Stomach (tissue), 9 donors: Measurements from ENCODE around the gene HLA-DQB1. TPM values are rescaled to one million over a fixed set of nuclear protein-coding genes. Genes with fewer than 3 reads are reported as not detected.

Source experiments
- DNase-seq, 2 donors: peaks; one replicate each; pipeline versions ENCODE4 v3.0.0 to v3.0.0-alpha.2; 2013 to 2019
- H3K27ac ChIP-seq, 5 donors: fragments of 200-600 bp in 4 of 5; sonication (generic) in 4 of 5; one replicate each; pipeline ENCODE4 v1.5.1; 2013 to 2019; ENCODE audit warnings: mild to moderate bottlenecking in 1 of 5, moderate library complexity in 1 of 5
- H3K27me3 ChIP-seq, 3 donors: fragments of 200-600 bp; sonication (generic); one replicate each; pipeline ENCODE4 v1.5.1; 2017 to 2019; ENCODE audit warnings: mixed run types in 1 of 3
- H3K36me3 ChIP-seq, 4 donors: fragments of 200-600 bp; sonication (generic); 1 replicate in 3 of 4; 2 replicates in 1 of 4; pipeline ENCODE4 v1.5.1; 2016 to 2019
- H3K4me1 ChIP-seq, 4 donors: fragments of 200-600 bp; sonication (generic); one replicate each; pipeline ENCODE4 v1.5.1; 2016 to 2019
- H3K4me3 ChIP-seq, 4 donors: fragments of 200-600 bp; sonication (generic) in 3 of 4; one replicate each; pipeline ENCODE4 v1.5.1; 2016 to 2019; ENCODE audit warnings: mild to moderate bottlenecking in 1 of 4
- H3K9me3 ChIP-seq, 4 donors: fragments of 200-600 bp; sonication (generic); one replicate each; pipeline ENCODE4 v1.5.1; 2016 to 2019
- EP300 ChIP-seq: sonication (generic); formaldehyde crosslinking; IDR thresholded peaks from one replicate; pipeline ENCODE4 v1.6.1; 2017; ENCODE audit warnings: antibody characterized with exemption
- POLR2A ChIP-seq, 4 donors: fragments of 450-650 bp; IDR thresholded peaks; one replicate each; pipeline ENCODE4 v1.6.1; 2016; ENCODE audit warnings: antibody characterized with exemption in 4 of 4, control low read depth in 2 of 4, mild to moderate bottlenecking in 1 of 4, moderate library complexity in 1 of 4
- POLR2AphosphoS5 ChIP-seq, 3 donors: sonication (generic); formaldehyde crosslinking; IDR thresholded peaks; one replicate each; pipeline ENCODE4 v1.6.1; 2016; ENCODE audit warnings: antibody characterized with exemption in 3 of 3
- WGBS, 5 donors: extraction: QIAGEN DNeasy Blood & Tissue Kit in 3 of 5; methylation state at CpG; one replicate each; pipeline versions ENCODE4 v1.1.5 to v1.1.7; 2013 to 2018; 5-methylcytosine and 5-hydroxymethylcytosine counted together
- intact Hi-C: fragments of 100-400 bp; cut with DNase I; formaldehyde crosslinking; loops from one replicate; pipeline ENCODE4 v1.15.1; 2023; ENCODE audit warnings: low total_unique reads
- polyA plus RNA-seq, 3 donors: library from polyadenylated mRNA; stranded (reverse); fragments of 200-250 nt; gene quantifications; one replicate each; pipeline ENCODE4 v1.2.3, GENCODE V29; 2013
- total RNA-seq, 5 donors: library from RNA; depleted of rRNA; stranded (reverse); fragments of >200 nt; gene quantifications; one replicate each; pipeline versions ENCODE4 v1.1.0 to v1.2.3, GENCODE V29; 2014 to 2016
- TF ChIP-seq, protein P1 (sequence below), 7 experiments: fragments of 450-650 bp in 4 of 7; fragments of 200-600 bp in 3 of 7; sonication (generic) in 3 of 7; IDR thresholded peaks; one replicate each; pipeline ENCODE4 v1.5.1; 2016 to 2019; ENCODE audit warnings: antibody characterized with exemption in 7 of 7, control low read depth in 2 of 7, mild to moderate bottlenecking in 1 of 7
- donor health status: healthy with polysubstance abuse.
- donor health status: Bipolar disorder and iron deficiency.
- donor health status: healthy.

Gene HLA-DQB1
- total and polyA plus RNA-seq, 8 donors = 2.0 to 94.5 (median 21.4) TPM; not detected in 2

- no peaks in the 10 kb centered on the region for H3K27me3 ChIP-seq
- WGBS, 5 donors = 36 to 96% (median 95%) methylated on average over 1 of the region's 1 CpG
- no peak for DNase-seq
- H3K27ac ChIP-seq = no peak overlapping the region
- no peaks in the 10 kb centered on the region for H3K4me1 ChIP-seq
- H3K4me3 ChIP-seq = no peak overlapping the region
- no peak for TF ChIP-seq POLR2AphosphoS5 (IDR thresholded peaks at IDR 0.05)
- TF ChIP-seq POLR2A (IDR thresholded peaks at IDR 0.05) = no peak
- TF ChIP-seq, protein P1, sequence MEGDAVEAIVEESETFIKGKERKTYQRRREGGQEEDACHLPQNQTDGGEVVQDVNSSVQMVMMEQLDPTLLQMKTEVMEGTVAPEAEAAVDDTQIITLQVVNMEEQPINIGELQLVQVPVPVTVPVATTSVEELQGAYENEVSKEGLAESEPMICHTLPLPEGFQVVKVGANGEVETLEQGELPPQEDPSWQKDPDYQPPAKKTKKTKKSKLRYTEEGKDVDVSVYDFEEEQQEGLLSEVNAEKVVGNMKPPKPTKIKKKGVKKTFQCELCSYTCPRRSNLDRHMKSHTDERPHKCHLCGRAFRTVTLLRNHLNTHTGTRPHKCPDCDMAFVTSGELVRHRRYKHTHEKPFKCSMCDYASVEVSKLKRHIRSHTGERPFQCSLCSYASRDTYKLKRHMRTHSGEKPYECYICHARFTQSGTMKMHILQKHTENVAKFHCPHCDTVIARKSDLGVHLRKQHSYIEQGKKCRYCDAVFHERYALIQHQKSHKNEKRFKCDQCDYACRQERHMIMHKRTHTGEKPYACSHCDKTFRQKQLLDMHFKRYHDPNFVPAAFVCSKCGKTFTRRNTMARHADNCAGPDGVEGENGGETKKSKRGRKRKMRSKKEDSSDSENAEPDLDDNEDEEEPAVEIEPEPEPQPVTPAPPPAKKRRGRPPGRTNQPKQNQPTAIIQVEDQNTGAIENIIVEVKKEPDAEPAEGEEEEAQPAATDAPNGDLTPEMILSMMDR (IDR thresholded peaks at IDR 0.05) = no peak
- TF ChIP-seq EP300 = no peak
- H3K9me3 ChIP-seq = peaks cover 0 to 13% (median 0%) of the 10 kb centered on the region in 4 donors
- intact Hi-C loops = no loop called here
- no peaks in the 10 kb centered on the region for H3K36me3 ChIP-seq
Measured at GRCh38 chr6:32617751-32618150, 48.7 kb downstream of the HLA-DQB1 start.

DNA sequence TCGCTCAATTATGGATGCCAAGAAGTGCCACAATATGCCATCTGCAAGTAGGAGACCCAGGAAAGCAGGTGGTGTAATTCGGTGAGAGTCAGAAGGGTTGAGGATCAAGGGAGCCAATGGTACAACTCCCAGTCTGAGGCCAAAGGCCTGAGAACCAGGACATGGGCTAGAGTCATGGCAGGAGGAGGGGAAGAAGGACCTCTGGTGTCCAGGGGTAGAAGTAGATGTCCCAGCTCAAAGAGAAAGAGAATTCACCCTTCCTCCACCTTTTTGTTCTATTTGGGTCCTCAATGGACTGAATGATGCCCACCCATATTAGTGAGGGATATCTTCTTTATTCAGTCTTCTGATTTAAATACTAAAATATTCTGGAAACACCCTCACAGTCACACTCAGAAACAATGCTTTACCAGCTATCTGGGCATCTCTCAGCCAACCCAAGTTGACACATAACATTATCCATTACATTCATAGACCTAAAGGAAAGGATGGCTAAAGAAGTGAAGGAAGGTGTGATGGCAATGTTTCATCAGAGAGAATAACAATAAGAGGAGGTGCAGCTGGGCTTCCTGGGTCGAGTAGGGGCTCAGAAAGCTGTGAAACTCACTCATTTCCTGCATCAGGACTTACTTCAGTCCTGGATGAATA is 50.4 kb downstream of the HLA-DQB1 start:
- no peak overlapping the region for H3K27ac ChIP-seq
- H3K4me3 ChIP-seq = no peak overlapping the region
- no peak for DNase-seq
- 34 to 48% (median 38%) methylated on average over 3 of the region's 3 CpGs for WGBS, 5 donors
- H3K9me3 ChIP-seq = peaks cover 0 to 13% (median 0%) of the 10 kb centered on the region in 4 donors
- intact Hi-C loops = no loop called here
- no peak for TF ChIP-seq EP300
- TF ChIP-seq POLR2A (IDR thresholded peaks at IDR 0.05) = no peak
- no peak for TF ChIP-seq POLR2AphosphoS5 (IDR thresholded peaks at IDR 0.05)
- TF ChIP-seq, protein P1 (IDR thresholded peaks at IDR 0.05) = no peak
- no peaks in the 10 kb centered on the region for H3K36me3 ChIP-seq
- H3K4me1 ChIP-seq = no peaks in the 10 kb centered on the region
- H3K27me3 ChIP-seq = no peaks in the 10 kb centered on the region

- Histone ChIP-seq H3K36me3 (no peaks in the 10 kb centered on the region), H3K4me1 (peaks cover 0 to 6% (median 0%) of the 10 kb centered on the region in 4 donors), H3K4me3 (no peak overlapping the region), H3K9me3 (peaks cover 0 to 13% (median 0%) of the 10 kb centered on the region in 4 donors), H3K27me3 (no peaks in the 10 kb centered on the region), H3K27ac (no peak overlapping the region)
- DNase-seq = no peak
- no peak for TF ChIP-seq POLR2A (IDR thresholded peaks at IDR 0.05)
- TF ChIP-seq POLR2AphosphoS5 (IDR thresholded peaks at IDR 0.05) = no peak
- TF ChIP-seq, protein P1 (IDR thresholded peaks at IDR 0.05) = no peak
- TF ChIP-seq EP300 = no peak
- WGBS, 5 donors = 0 to 89% (median 60%) methylated on average over 1 of the region's 1 CpG
- intact Hi-C loops = no loop called here
Measured at GRCh38 chr6:32614366-32615081, 51.9 kb downstream of the HLA-DQB1 start.

DNA sequence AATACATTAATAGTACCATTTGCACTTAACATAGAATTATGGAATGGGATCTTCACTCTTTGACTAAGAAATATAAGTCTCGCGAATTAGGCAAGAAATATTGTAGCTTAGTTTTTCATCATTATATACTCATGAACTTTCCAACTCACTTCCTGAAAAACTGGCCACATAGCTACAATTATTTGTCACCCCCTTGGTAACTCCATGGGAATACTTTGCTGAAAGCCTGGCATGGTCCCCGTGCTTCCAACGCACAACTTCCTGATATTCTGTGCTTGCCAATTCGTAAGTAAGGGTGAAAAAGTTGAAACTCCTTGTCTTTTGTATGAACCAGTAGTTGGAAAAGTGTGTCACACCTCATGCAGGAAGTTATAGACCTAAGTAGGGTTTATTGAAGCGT is 53.0 kb downstream of the HLA-DQB1 start:
- no peak overlapping the region for H3K27ac ChIP-seq
- H3K9me3 ChIP-seq = peaks cover 0 to 11% (median 0%) of the 10 kb centered on the region in 4 donors
- H3K27me3 ChIP-seq = no peaks in the 10 kb centered on the region
- no peak overlapping the region for H3K4me3 ChIP-seq
- intact Hi-C loops = no loop called here
- H3K36me3 ChIP-seq = no peaks in the 10 kb centered on the region
- DNase-seq = no peak
- 11 to 65% (median 39%) methylated on average over 6 of the region's 6 CpGs for WGBS, 5 donors
- TF ChIP-seq POLR2AphosphoS5 (IDR thresholded peaks at IDR 0.05) = no peak
- no peak for TF ChIP-seq EP300
- TF ChIP-seq, protein P1 (IDR thresholded peaks at IDR 0.05) = no peak
- no peak for TF ChIP-seq POLR2A (IDR thresholded peaks at IDR 0.05)
- H3K4me1 ChIP-seq = peaks cover 0 to 8% (median 0%) of the 10 kb centered on the region in 4 donors
